GM23248 (cell line): ENCODE results near the gene RGL1. TPM values are rescaled to one million over a fixed set of nuclear protein-coding genes. Genes with fewer than 3 reads are reported as not detected.

Experiments
- DNase-seq: peaks from one replicate; pipeline ENCODE4 v3.0.0-alpha.2; 2015
- H2AFZ ChIP-seq: fragments of 200-600 bp; sonication (generic); 2 replicates; pipeline ENCODE4 v1.6.1; 2016; ENCODE audit warnings: antibody characterized with exemption
- H3F3A ChIP-seq: fragments of 200-600 bp; sonication (generic); 2 replicates; pipeline ENCODE4 v1.6.1; 2016; ENCODE audit warnings: mild to moderate bottlenecking, antibody characterized with exemption, mixed run types; ENCODE audit not compliant: insufficient read depth
- H3K27ac ChIP-seq: fragments of 200-600 bp; sonication (generic); 2 replicates; pipeline ENCODE4 v1.5.1; 2016; ENCODE audit warnings: mild to moderate bottlenecking
- H3K27me3 ChIP-seq: fragments of 200-600 bp; sonication (generic); replicated peaks from 2 replicates; pipeline ENCODE4 v1.6.1; 2016; ENCODE audit warnings: mild to moderate bottlenecking; ENCODE audit not compliant: insufficient read depth
- H3K36me3 ChIP-seq: fragments of 200-600 bp; sonication (generic); 2 replicates; pipeline ENCODE4 v1.6.1; 2016; ENCODE audit warnings: low read depth, mild to moderate bottlenecking
- H3K4me1 ChIP-seq: fragments of 200-600 bp; sonication (generic); 2 replicates; pipeline ENCODE4 v1.6.1; 2016; ENCODE audit warnings: mild to moderate bottlenecking; ENCODE audit not compliant: insufficient read depth
- H3K4me2 ChIP-seq: fragments of 200-600 bp; sonication (generic); one replicate; pipeline ENCODE4 v1.6.1; 2016; ENCODE audit warnings: mild to moderate bottlenecking; ENCODE audit not compliant: unreplicated experiment
- H3K4me3 ChIP-seq: fragments of 200-600 bp; sonication (generic); 2 replicates; pipeline ENCODE4 v1.5.1; 2016; ENCODE audit warnings: mild to moderate bottlenecking
- H3K79me2 ChIP-seq: fragments of 200-600 bp; sonication (generic); 2 replicates; pipeline ENCODE4 v1.6.1; 2016; ENCODE audit warnings: mild to moderate bottlenecking; ENCODE audit not compliant: insufficient read depth
- H3K9ac ChIP-seq: fragments of 200-600 bp; sonication (generic); 2 replicates; pipeline ENCODE4 v1.6.1; 2016; ENCODE audit warnings: mild to moderate bottlenecking
- H3K9me2 ChIP-seq: fragments of 200-600 bp; sonication (generic); 2 replicates; pipeline ENCODE4 v1.6.1; 2016; ENCODE audit warnings: mixed run types, mild to moderate bottlenecking, moderate library complexity; ENCODE audit not compliant: insufficient read depth
- H3K9me3 ChIP-seq: fragments of 200-600 bp; sonication (generic); one replicate; pipeline ENCODE4 v1.6.1; 2017; ENCODE audit warnings: low read depth
- H4K20me1 ChIP-seq: fragments of 200-600 bp; sonication (generic); 2 replicates; pipeline ENCODE4 v1.6.0; 2016; ENCODE audit not compliant: insufficient read depth
- EZH2 ChIP-seq: fragments of 200-600 bp; sonication (generic); IDR thresholded peaks from 2 replicates; pipeline ENCODE4 v1.6.1; 2018; ENCODE audit warnings: antibody characterized with exemption, mild to moderate bottlenecking; ENCODE audit not compliant: insufficient read depth, poor library complexity, severe bottlenecking
- EZH2phosphoT487 ChIP-seq: fragments of 200-600 bp; sonication (generic); IDR thresholded peaks from 2 replicates; pipeline ENCODE4 v1.6.1; 2018; ENCODE audit warnings: antibody characterized with exemption, moderate library complexity, mild to moderate bottlenecking, low read depth; ENCODE audit not compliant: insufficient read depth
- WGBS, 2 experiments: methylation state at CpG; one replicate each; pipeline ENCODE4 v1.1.6; 2015 to 2017; ENCODE audit warnings: low lambda C conversion rate in 2 of 2, low coverage in 1 of 2; ENCODE audit errors: missing lambda C conversion rate in 2 of 2; 5-methylcytosine and 5-hydroxymethylcytosine counted together
- in situ Hi-C: fragments of 300-500 bp; cut with MboI; formaldehyde crosslinking; loops from 2 replicates; pipeline ENCODE4 v1.15.0; 2020
- polyA plus RNA-seq: library from polyadenylated mRNA; unstranded; fragments of >200 nt; fragmentation: Nextera tagmentation; extraction: Ambion mirVana; gene quantifications from 2 replicates; pipeline ENCODE4 v1.2.1, GENCODE V29; 2016
- total RNA-seq: library from RNA; depleted of rRNA; stranded (reverse); fragments of >200 nt; shearing (Covaris generic); gene quantifications from 2 replicates; pipeline ENCODE4 v1.2.3, GENCODE V29; 2014

The RGL1 gene
- total and polyA plus RNA-seq, 2 experiments from 2014 or later = 9.4 to 13.4 TPM

DNA sequence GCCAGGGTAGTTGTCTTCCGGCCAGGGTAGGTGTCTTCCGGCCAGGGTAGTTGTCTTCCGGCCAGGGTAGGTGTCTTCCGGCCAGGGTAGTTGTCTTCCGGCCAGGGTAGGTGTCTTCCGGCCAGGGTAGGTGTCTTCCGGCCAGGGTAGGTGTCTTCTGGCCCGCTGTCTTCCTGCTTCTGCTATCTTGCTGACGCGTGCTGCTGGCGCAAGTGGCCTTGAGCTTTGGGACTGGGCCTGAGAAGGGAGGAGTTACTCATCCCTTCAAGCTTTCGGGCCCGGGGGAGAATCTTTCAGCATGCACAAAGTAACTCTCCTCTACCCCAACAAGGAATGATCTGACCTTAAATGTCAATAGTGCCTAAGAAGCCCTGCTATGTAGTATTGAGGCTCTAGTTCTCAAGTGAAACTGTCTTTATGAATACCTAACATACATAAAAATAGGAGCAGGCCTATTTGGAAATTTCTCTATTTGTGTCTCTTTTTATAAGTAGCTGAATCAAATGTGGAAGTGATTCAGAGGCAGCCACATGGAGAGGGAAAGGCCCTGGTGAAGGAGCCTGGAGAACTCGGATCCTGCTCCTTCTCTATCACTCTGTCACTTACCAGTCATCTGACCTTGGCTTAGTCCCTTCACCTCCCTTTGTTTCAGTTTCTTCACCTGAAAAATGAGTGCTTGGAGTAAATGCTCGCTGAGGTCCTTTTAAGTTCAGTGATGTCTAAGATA lies 65.6 kb downstream of the RGL1 start:
- TF ChIP-seq EZH2 (no peak), EZH2phosphoT487 (no peak)
- H3K9me3 ChIP-seq = no peaks in the 10 kb centered on the region
- in situ Hi-C loops = no loop called here
- DNase-seq = peak; percentile 83
- peak overlapping the region; percentile 48 for H3K9ac ChIP-seq
- 23 to 24% methylated on average over 11 to 15 of the region's 15 CpGs for WGBS, 2 experiments
- H4K20me1 ChIP-seq = no peaks in the 10 kb centered on the region
- H3K36me3 ChIP-seq = no peaks in the 10 kb centered on the region
- H3K4me2 ChIP-seq = peak overlapping the region; percentile 60
- H3K4me3 ChIP-seq = peak overlapping the region; percentile 17; the same call in 1 of the 2 replicates
- peak overlapping the region; percentile 83 for H3K27ac ChIP-seq
- peaks cover 27% of the 10 kb centered on the region for H3F3A ChIP-seq
- no peaks in the 10 kb centered on the region for H3K27me3 ChIP-seq
- no peaks in the 10 kb centered on the region for H3K79me2 ChIP-seq
- H3K4me1 ChIP-seq = peaks cover 38% of the 10 kb centered on the region
- H3K9me2 ChIP-seq = no peaks in the 10 kb centered on the region
- H2AFZ ChIP-seq = peak overlapping the region; percentile 75

DNA sequence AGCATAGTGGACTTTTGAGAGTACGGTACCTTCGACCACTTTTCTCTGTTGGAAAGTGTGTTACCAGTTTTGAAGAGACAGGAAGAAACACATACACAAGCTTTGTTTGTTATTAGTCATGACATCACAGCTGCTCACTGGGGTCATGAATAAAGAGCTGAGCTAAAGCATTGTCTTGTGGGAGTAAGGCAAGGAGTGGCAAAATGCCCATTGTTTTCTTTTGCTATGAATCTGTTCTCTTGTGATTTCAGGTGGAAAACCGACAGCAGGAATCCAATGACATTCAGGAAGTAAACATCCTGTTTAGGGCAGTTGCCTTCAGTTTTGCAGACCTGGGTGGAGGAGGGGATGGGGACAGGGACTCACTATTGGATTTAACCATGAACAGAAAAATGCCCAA lies 66.2 kb downstream of the RGL1 start:
- Histone ChIP-seq H3K27me3 (no peaks in the 10 kb centered on the region), H3K9me3 (no peaks in the 10 kb centered on the region), H3K36me3 (no peaks in the 10 kb centered on the region), H3K4me3 (peak overlapping the region; percentile 17; the same call in 1 of the 2 replicates), H3K9me2 (no peaks in the 10 kb centered on the region), H2AFZ (peak overlapping the region; percentile 75), H3K4me2 (peak overlapping the region; percentile 60), H3K27ac (peak overlapping the region; percentile 83), H4K20me1 (no peaks in the 10 kb centered on the region), H3K4me1 (peaks cover 40% of the 10 kb centered on the region), H3F3A (peaks cover 27% of the 10 kb centered on the region), H3K9ac (peak overlapping the region; percentile 48), H3K79me2 (no peaks in the 10 kb centered on the region)
- in situ Hi-C loops = no loop called here
- WGBS, 2 experiments = 44 to 48% methylated on average over 3 of the region's 3 CpGs
- TF ChIP-seq EZH2phosphoT487 = no peak
- no peak for TF ChIP-seq EZH2
- DNase-seq = peak; percentile 81

DNA sequence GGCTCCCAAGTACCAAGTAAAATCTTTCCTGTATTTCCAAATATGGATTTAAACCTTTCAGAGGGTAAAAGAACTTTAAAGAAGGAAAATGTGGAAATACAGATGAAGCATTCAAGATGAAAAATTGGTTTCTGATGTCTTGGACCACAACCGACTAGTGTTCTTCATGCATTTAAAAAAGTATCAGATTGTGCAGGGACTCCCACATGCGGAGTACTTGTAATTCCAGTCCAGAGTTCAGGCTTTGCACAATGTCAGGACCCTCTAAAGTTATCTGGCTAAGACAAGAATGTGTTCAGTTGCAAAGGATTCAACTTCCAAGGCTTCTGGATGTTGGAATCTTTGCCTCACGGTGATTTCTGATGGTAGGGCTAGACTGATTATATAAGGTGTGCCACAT lies 66.7 kb downstream of the RGL1 start:
- Histone ChIP-seq H4K20me1 (no peaks in the 10 kb centered on the region), H3K27me3 (no peaks in the 10 kb centered on the region), H3K9me3 (no peaks in the 10 kb centered on the region), H3K79me2 (no peaks in the 10 kb centered on the region), H2AFZ (no peak overlapping the region), H3K9me2 (no peaks in the 10 kb centered on the region), H3F3A (peaks cover 27% of the 10 kb centered on the region), H3K36me3 (no peaks in the 10 kb centered on the region), H3K4me1 (peaks cover 44% of the 10 kb centered on the region), H3K4me3 (no peak overlapping the region), H3K4me2 (peak overlapping the region; percentile 60), H3K27ac (peak overlapping the region; percentile 83), H3K9ac (no peak overlapping the region)
- in situ Hi-C loops = no loop called here
- WGBS, 2 experiments = 30 to 36% methylated on average over 3 of the region's 3 CpGs
- DNase-seq = no peak
- TF ChIP-seq EZH2phosphoT487 (no peak), EZH2 (no peak)

DNA sequence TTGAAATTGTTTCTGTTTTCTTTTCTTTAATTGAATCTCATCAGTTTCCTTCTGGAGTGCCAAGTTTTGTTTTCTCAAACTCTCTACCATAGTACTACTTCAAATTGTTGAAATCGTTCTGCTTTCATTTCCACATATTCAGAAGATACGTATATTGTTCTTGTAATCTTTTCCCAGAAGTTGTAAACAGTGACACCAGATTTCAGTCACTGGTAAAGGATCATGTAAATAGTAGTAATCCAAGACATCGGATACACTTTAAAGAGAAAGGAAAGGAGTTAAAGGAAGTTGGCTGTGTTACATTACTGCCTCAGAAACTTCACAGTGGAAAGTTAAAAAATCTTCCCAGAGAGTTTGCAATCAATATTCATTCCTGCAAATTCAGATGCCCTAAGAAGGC lies 67.5 kb downstream of the RGL1 start:
- Histone ChIP-seq H3K9ac (peak overlapping the region; percentile 53), H3K9me3 (no peaks in the 10 kb centered on the region), H2AFZ (peak overlapping the region; percentile 73), H3K9me2 (no peaks in the 10 kb centered on the region), H3F3A (peaks cover 27% of the 10 kb centered on the region), H3K27ac (peak overlapping the region; percentile 25), H3K4me1 (peaks cover 52% of the 10 kb centered on the region), H4K20me1 (no peaks in the 10 kb centered on the region), H3K4me2 (peak overlapping the region; percentile 83), H3K27me3 (no peaks in the 10 kb centered on the region), H3K36me3 (no peaks in the 10 kb centered on the region), H3K79me2 (no peaks in the 10 kb centered on the region), H3K4me3 (peak overlapping the region; percentile 66)
- DNase-seq = peak; percentile 23
- TF ChIP-seq EZH2phosphoT487 (no peak), EZH2 (no peak)
- in situ Hi-C loops = no loop called here
- 9 to 13% methylated on average over 3 of the region's 3 CpGs for WGBS, 2 experiments
